ENCODE measurements around the gene RERG.
A peak's percentile ranks its signal among the peaks of the same experiment; 100 is the strongest.
"Not testable (repeated sequence)": the region's sequence is repeated elsewhere in the genome, so short reads cannot be mapped to it uniquely, and the experiment has no call there.

Gene RERG

DNA sequence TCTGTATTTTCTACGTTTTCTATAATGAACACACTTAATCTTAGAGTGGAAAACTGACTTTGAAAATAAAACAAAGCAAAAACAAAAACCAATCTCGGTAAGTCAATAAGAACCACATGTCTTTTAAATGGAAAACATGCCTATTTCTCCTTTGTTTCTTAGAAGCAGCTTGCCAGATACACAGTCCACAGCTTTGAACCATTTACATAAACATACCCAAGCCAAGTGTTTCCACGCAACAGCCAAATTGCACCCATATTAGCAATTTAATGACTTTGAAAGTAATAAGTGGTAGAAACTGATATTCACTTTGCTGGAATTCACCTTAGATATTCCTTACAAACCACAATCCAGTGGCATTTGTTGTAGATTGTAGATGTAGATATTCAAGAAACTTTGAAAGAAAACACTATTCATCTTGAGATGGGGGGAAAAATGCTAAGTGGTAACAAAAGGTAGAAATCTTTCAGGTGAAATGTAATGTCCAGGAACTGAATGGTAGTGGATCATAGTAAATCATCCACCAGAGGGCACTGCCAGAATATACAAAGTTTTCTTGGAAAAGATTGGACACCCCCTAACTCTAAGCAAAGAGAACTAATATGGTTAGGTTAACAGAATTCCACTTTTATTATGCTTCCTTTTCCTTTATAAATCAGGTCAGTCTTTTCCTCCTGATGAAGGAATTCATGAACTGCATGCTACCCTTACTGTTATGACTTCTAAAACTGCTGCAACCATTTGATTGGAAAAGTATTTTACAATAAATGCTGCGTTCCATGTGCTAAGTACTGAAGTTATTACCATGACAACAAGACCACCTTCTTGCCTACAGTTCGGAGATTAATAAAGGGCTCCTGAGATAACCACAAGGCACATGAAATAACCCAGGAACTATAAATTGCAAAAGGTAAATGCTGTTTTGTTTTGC is 69.8 kb downstream of the RERG start:
- DNase-seq = peak in 1 of 56 donors; percentile 29

DNA sequence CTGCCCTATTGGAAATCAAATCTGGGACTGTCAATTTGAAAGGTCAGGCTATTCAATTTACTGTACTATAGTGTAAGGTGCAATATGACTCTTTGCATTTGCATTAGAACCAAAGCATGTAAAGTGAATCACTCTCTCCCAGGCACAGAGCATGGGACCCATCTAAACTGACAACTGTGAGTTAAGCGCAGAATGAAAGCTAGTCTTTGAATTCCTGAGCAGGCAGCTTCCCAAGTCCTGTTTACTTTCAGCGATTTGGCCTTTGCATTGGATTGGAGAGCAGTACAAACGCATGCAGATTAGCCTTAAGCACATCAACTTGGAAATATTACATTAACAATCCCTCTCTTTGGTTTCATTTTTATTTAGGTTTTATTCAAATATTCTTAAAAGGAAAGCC is 74.6 kb downstream of the RERG start:
- peak in 1 of 56 donors; percentile 7 for DNase-seq

DNA sequence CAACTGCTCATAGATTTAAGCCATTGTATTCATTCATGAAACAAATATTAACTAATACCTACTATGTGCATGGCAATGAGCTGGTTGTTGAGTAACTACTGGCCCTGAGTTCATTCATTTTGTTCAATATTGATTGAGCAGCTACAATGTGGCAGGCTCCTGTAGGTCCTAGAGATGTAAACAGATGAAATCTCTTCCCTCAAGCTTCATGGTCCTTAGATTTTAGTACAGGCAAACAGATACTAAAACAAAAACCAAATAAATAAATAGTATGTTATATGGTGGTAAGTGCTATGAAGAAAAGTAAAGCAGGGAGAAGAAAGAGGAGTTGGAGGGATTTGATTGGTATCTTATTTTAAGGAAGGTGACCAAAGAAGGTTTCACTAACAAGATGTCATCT is 77.8 kb downstream of the RERG start:
- no peak for DNase-seq

DNA sequence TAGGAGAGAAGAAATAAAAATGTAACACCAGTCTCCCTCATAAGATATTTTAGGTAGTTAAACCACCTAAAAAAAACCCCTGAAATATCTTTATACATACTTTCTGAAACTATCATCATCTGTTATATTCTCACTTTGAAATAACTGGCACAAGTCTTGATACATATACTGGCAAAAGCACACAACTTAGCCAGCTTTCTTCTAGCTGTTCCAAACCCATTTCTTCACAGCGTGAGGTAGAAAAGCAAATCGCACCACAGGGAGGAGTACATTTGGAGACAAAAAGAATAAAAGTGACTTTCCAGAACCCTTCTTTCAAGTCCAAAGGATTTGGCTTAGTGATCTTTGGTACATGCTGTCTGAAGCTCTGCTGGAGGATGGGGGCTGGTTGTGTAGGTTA is 78.5 kb downstream of the RERG start:
- DNase-seq = no peak

DNA sequence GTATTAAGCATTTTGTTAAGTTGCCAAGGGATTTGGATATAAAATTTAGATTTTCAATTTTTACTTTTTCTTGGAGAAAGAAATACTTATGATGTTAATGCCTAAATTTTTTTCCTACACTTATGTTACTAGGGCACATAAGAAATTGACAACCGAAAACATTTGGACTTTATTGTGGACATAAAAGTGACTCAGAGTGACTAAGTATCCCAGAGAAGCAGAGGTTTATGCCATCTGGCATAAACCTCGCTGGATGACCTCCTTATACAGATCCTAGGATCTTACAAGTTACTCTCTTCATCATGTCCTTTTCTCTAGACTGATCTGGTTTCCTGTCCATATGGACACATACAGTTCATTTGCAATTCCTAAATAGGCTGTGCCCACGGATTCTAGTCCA is 89.8 kb downstream of the RERG start:
- DNase-seq = no peak

DNA sequence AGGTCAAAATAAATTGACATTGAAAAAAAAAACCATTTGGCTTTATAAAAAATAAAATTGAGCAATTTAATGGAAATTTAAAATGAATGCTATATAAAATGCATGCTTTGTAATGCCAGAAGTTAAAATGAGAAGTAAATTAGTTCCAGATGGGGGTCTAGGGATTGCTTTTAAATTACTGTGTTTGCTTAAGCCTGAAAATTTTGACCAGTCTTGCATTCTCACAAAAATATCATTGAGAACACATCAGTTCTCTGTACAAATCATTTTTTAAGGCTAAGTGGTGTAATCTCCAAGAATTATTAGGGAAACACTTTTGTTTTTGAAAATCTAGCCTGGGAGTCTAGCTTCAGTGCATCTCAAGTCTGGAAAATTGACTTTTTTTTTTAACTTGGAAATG is 90.7 kb downstream of the RERG start:
- no peak for DNase-seq

DNA sequence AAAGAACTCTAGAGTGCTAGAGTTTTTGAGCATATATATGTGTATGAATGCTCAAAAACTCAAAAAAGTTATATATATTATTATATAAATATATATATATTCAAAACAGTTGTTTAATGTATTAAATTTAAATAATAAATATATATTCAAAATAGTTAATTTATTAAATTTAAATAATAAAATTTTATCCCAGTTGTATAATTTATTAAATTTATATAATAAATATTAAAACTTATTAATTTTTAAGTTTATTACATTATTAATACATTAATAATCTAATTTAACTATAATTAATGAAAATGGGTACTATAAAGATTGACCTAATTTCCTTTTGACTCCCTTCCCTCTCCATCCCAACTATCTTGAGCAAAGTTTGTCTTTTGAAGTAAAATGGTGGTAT is 97.8 kb downstream of the RERG start:
- no peak for DNase-seq

DNA sequence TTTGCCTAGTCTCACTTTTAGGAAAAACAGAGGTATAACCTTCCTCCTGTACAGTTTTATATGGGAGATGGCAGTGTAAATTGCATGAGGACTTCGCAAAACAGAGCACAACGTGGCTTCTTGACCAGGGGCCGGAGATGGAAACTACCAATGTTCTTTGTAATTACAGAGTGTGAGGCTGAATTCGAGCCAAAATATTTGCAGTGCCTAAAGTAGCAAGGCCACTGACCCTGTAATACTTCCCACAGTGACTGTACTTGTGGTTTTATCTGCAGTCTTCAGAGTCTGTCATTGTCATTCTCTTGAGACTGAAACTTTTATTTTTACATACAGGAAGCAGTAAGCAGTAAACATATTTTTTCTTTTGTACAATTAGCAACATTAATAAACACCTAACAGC is 98.9 kb downstream of the RERG start:
- no peak for DNase-seq

DNA sequence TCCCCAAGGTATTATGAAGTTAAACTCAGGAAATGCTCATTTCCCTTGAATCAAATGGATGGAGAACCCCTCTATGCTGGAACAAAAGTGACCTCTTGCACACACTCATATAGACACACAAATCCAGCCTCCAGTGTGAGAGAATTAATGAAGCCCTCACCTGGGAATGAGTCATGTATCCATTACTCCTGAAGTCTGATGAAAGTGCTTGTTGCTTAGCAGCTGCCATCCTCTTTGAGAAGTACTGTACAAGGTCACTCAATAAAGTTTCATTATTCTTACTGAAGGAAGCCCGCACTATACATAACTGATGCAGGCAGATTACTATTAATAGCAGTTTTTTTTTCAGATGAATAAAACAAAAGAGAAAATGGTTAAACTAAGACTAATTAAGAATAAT is 102.3 kb downstream of the RERG start:
- no peak for DNase-seq

DNA sequence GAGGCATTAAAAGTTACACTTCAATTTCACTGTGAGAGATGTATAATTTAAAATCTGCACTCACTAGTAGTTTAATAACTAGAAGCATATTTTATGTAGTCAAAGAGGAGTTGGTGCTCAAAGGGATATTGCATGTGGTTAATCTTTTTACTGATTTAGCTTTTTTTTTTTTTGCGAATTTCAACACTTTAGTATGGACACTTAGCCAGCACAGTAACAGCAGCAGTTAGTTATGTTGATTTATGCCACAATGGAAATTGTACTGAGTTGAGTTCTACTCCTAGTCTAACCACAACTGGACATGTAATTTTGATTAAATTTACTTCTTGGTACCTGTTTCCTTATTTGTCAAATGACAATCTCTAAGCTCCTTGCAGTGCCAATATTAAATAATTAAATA is 104.2 kb downstream of the RERG start:
- DNase-seq = no peak

DNA sequence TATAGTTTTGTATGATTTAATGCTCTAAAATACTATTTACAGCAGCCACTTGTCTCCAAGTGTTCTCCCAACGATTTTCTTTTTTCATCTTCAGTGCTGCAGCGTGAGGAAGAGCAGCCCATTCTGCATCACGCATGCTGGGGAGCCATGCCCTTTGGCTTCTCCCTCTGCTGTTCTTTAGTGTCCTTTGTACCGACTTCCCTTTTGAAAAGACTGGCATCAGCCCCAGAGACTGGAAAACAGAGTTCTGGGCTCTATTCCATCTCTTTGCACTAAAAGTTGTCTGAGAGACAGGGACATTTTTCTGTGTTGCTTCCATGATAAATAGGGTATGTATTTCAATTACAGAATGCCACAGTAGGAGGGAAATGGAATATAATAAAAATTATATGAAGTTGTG is 105.1 kb downstream of the RERG start:
- DNase-seq = peak in 45 of 56 donors; percentile 1 to 77 (median 16)

DNA sequence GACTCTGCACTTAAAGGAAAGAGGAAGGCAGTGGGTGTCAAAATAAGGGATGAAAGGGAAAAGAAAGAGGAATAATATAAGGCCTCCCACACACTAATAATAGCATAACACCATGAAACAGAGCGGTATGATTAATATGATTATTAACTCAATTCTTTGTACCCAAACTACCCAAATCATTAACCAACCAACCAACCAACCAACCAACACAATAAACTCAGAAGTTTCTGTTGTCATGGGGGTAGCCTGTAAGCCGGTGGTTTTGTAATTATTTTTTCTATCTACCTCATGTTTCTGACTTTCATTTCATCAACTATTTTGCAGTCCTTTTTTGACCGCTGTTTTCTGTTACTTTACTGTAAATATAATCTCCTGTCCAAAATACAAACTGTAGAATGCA is 105.8 kb downstream of the RERG start:
- no peak for DNase-seq

DNA sequence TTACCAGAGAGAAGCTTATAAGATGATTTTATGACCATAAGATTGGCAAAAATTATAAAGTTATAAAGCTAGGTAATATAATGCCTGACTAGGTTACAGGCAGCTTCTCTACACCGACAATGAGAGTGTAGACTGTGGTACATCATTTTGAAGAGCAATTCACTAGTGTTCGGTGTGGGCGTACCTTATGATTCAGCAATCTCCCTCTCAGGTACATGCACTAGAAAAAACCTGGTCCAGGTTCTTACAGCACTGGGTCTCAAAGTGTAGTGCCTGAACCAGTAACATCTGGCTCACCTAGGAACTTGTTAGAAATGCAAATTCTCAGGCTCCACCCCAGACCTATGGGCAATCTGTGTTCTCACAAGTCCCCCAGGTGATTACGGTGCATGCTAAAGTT is 106.7 kb downstream of the RERG start:
- no peak for DNase-seq

DNA sequence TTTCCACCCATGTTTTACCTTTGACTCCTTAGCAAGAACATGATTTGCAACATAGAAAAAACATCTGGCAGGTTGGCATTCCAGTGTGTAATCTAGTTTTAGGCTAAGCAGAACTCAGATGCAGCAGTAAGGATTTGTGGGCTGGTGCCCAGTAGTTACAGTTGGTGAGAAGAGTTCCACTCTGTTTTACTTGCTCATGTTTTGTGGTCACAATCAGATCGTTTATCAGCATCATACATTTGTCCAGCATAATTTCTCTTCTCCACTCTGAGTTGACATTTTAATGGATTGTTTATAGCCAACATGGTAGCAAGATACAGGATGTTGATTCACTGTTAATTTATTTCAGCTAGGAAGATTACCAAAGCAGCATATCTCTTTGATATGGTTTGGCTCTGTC is 128.4 kb downstream of the RERG start:
- no peak for DNase-seq

DNA sequence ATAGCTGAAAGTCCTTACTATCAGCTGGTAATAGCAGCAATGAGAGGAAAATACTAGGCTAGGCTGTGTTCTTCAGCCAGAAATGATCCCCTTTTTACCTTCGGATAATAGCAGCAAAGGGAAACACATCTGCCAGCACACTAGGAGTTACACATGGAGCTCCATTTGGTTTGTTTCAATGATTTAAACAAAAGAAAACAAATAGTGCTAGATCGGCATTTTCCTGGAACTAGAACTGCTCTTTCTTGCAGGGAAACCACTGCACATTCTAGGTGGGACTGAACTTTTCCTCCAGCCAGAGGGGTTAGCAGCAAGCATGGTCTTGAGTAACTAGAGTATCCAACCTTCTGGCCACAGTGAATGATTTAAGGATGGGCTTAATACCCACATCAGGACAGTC is 130.8 kb downstream of the RERG start:
- DNase-seq = no peak

DNA sequence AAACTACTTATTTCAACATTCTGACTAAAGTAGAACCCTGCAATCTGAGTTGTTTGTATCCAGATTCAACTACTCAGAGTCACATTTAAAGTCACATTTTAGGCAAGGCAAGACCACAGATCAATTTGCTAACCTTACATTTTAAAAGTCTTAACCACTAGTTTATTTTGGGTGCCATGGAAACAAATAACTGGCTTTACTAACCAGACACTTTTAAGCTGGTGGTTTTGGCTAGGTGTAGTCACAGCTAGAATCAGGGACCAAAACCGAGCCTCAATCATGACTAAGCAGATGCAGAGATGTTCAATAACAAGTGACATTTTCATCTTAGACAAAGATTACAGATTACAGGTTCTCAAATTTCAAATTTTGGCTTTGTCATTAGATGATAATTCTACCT is 133.1 kb downstream of the RERG start:
- DNase-seq = no peak

DNA sequence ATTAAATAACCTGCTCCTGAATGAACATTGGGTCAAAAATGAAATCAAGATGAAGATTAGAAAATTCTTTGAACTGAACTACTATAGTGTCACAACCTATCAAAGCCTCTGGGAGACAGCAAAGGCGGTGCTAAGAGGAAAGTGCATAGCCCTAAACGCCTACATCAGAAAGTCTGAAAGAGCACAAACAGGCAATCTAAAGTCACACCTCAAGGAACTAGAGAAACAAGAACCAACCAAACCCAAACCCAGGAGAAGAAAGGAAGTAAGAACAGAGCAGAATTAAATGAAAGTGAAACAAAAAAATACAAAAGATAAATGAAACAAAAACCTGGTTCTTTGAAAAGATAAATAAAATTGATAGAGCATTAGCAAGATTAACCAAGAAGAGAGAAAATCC is 143.5 kb downstream of the RERG start:
- DNase-seq = not testable (repeated sequence)

DNA sequence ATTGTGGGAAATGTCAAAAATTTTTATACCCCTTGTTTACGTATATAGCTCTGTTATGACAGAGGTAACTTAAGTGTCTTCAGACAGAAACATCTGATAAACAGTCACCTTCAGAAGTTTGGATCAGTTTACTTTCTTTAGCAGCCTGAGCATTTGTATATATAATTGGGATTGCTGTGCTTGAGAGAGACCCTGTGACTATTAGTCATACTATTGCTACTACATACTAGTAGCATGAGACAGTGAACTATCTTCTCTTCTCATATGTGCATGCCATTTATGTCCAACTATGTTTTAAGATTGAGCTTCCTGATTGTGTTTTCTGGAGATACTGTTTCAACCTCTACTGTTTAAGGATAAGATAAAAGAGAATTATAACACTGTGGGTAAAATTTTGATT is 146.9 kb downstream of the RERG start:
- no peak for DNase-seq

DNA sequence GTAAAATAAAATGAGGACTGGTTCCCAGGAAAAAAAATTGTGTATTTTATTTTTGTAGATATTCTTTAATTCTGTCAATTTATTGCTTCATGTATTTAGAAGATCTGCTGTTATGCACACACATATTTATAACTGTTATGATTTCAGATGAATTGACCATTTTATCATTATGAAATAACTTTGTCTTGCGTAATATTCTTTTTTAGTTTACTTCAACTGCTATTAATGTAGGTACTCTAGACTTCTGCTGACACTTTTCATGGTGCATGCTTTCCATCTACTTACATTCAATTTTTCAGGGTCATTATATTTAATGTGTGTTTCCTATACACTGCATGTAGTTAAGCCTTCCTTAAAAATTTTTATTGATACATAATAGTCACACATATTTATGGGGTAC is 162.1 kb downstream of the RERG start:
- no peak for DNase-seq

Measured in amygdala (tissue), 56 donors.